Osteocyte (in vitro differentiated cells): ENCODE results near the gene RGS3. TPM values are rescaled to one million over a fixed set of nuclear protein-coding genes. Genes with fewer than 3 reads are reported as not detected.

ENCODE experiments used
- DNase-seq: peaks from one replicate; pipeline ENCODE4 v3.0.0; 2021; ENCODE audit warnings: mixed read lengths; ENCODE audit not compliant: unreplicated experiment; ENCODE audit errors: extremely low spot score
- H3K27ac Mint-ChIP-seq: one replicate; pipeline ENCODE4 v1.8.0; 2021; ENCODE audit warnings: mild to moderate bottlenecking, mixed read lengths; ENCODE audit not compliant: unreplicated experiment
- H3K27me3 Mint-ChIP-seq: one replicate; pipeline ENCODE4 v1.8.0; 2021; ENCODE audit warnings: mixed read lengths; ENCODE audit not compliant: unreplicated experiment
- H3K36me3 Mint-ChIP-seq: one replicate; pipeline ENCODE4 v1.8.0; 2021; ENCODE audit warnings: mixed read lengths; ENCODE audit not compliant: unreplicated experiment
- H3K4me1 Mint-ChIP-seq: one replicate; pipeline ENCODE4 v1.8.0; 2021; ENCODE audit warnings: mixed read lengths; ENCODE audit not compliant: unreplicated experiment
- H3K4me3 Mint-ChIP-seq: one replicate; pipeline ENCODE4 v1.8.0; 2021; ENCODE audit warnings: mild to moderate bottlenecking, moderate library complexity, mixed read lengths; ENCODE audit not compliant: unreplicated experiment
- H3K9me3 Mint-ChIP-seq: one replicate; pipeline ENCODE4 v1.8.0; 2021; ENCODE audit warnings: mixed read lengths; ENCODE audit not compliant: unreplicated experiment
- CTCF ChIP-seq: fragments of 200-600 bp; sonication (generic); IDR thresholded peaks from 2 replicates; pipeline ENCODE4 v1.5.0; 2021; ENCODE audit warnings: antibody characterized with exemption, mild to moderate bottlenecking, moderate library complexity
- total RNA-seq: library from RNA; stranded (reverse); gene quantifications from 2 replicates; pipeline ENCODE4 v1.2.1, GENCODE V29; 2021

Gene RGS3
- total RNA-seq, 1 donor from 2014 or later, result 67.8 TPM

GRCh38 chr9:113583511-113584427, 120.2 kb downstream of the RGS3 start:
- Mint-ChIP-seq H3K27ac (no peak overlapping the region), H3K36me3 (peaks cover 33% of the 10 kb centered on the region), H3K9me3 (no peaks in the 10 kb centered on the region), H3K4me1 (peaks cover 46% of the 10 kb centered on the region), H3K27me3 (no peaks in the 10 kb centered on the region), H3K4me3 (no peak overlapping the region)
- no peak for DNase-seq
- no peak for TF ChIP-seq CTCF

GRCh38 chr9:113584428-113585084, 121.0 kb downstream of the RGS3 start:
- no peak for DNase-seq
- TF ChIP-seq CTCF, result no peak
- Mint-ChIP-seq H3K9me3 (no peaks in the 10 kb centered on the region), H3K27me3 (no peaks in the 10 kb centered on the region), H3K4me1 (peaks cover 38% of the 10 kb centered on the region), H3K36me3 (peaks cover 33% of the 10 kb centered on the region), H3K27ac (no peak overlapping the region), H3K4me3 (no peak overlapping the region)

- H3K9me3 Mint-ChIP-seq, result no peaks in the 10 kb centered on the region
- no peak overlapping the region for H3K4me3 Mint-ChIP-seq
- peaks cover 33% of the 10 kb centered on the region for H3K36me3 Mint-ChIP-seq
- H3K27ac Mint-ChIP-seq, result no peak overlapping the region
- peaks cover 35% of the 10 kb centered on the region for H3K4me1 Mint-ChIP-seq
- no peaks in the 10 kb centered on the region for H3K27me3 Mint-ChIP-seq
- DNase-seq, result no peak
- no peak for TF ChIP-seq CTCF
Observed at GRCh38 chr9:113585085-113585442, 121.5 kb downstream of the RGS3 start.

GRCh38 chr9:113585555-113585954, 122.0 kb downstream of the RGS3 start:
- Mint-ChIP-seq H3K27ac (no peak overlapping the region), H3K36me3 (peaks cover 33% of the 10 kb centered on the region), H3K9me3 (no peaks in the 10 kb centered on the region), H3K4me3 (no peak overlapping the region), H3K4me1 (peaks cover 30% of the 10 kb centered on the region), H3K27me3 (no peaks in the 10 kb centered on the region)
- no peak for TF ChIP-seq CTCF
- DNase-seq, result no peak

GRCh38 chr9:113587471-113588031, 124.0 kb downstream of the RGS3 start:
- Mint-ChIP-seq H3K4me1 (peaks cover 16% of the 10 kb centered on the region), H3K27me3 (no peaks in the 10 kb centered on the region), H3K4me3 (no peak overlapping the region), H3K27ac (no peak overlapping the region), H3K36me3 (peaks cover 33% of the 10 kb centered on the region), H3K9me3 (no peaks in the 10 kb centered on the region)
- TF ChIP-seq CTCF, result peak; percentile 54
- DNase-seq, result no peak
